Astrocyte of the hippocampus (primary cell): ENCODE results near the gene CELF1.

Experiments
- DNase-seq: peaks from one replicate; pipeline ENCODE4 v3.0.0; 2011; ENCODE audit warnings: low read depth, low spot score

CELF1 gene

GRCh38 chr11:47417712-47418111, 135.2 kb downstream of the CELF1 start:
- DNase-seq = no peak

DNA sequence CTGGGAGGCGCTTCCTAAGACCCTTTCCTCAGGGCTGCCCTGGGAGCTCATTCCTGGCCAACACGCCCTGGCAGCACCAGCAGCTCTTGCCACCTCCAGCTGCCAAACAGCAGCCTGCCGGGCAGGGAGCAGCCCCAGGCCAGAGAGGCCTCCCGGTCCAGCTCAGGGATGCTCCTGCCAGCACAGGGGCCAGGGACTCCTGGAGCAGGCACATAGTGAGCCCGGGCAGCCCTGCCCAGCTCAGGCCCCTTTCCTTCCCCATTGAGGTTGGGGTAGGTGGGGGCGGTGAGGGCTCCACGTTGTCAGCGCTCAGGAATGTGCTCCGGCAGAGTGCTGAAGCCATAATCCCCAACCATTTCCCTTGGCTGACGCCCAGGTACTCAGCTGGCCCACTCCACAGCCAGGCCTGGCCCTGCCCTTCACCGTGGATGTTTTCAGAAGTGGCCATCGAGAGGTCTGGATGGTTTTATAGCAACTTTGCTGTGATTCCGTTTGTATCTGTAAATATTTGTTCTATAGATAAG, 136.9 kb downstream of the CELF1 start:
- peak; percentile 99 for DNase-seq
